IMR-90 (cell line): ENCODE data around the gene ACP1. TPM values are rescaled to one million over a fixed set of nuclear protein-coding genes. Genes with fewer than 3 reads are reported as not detected.
A peak's percentile ranks its signal among the peaks of the same experiment; 100 is the strongest.

Experiments
- ATAC-seq: fragments of 200-7000 bp; cut with Tn5 transposase; 2 replicates; pipeline ENCODE4 v1.9.1; 2020; ENCODE audit warnings: low read depth, mild to moderate bottlenecking, moderate library complexity
- BruUV-seq: library from RNA; stranded (reverse); fragments of 400-500 nt; replicated peaks from 2 replicates; lab custom pipeline; 2021; lab: Mats Ljungman, UMichigan
- CTCF ChIA-PET: fragments of 300-600 bp; formaldehyde crosslinking; extraction: SDS; loops from one replicate; lab custom pipeline; 2021; ENCODE audit warnings: antibody characterized with exemption; lab: Yijun Ruan, JAX
- POLR2A ChIA-PET: fragments of 300-600 bp; sonication (Branson Sonifier 250); formaldehyde crosslinking; loops from one replicate; lab custom pipeline; 2022; ENCODE audit warnings: antibody characterized with exemption; ENCODE audit not compliant: unreplicated experiment; lab: Charles Lee
- DNase-seq: peaks from one replicate; pipeline ENCODE4 v3.0.0; 2013
- H2AFZ ChIP-seq: replicated peaks from 2 replicates; pipeline ENCODE3; 2013; ENCODE audit warnings: low read length, mild to moderate bottlenecking; ENCODE audit not compliant: poor library complexity
- H2AK5ac ChIP-seq: 2 replicates; pipeline ENCODE4 v1.6.1; 2013; ENCODE audit warnings: low read depth, low read length, inconsistent platforms
- H2AK9ac ChIP-seq: replicated peaks from 2 replicates; pipeline ENCODE3; 2013; ENCODE audit warnings: mild to moderate bottlenecking, low read depth, low read length, moderate library complexity; ENCODE audit not compliant: poor library complexity
- H2BK120ac ChIP-seq: 2 replicates; pipeline ENCODE4 v1.6.1; 2013; ENCODE audit warnings: low read depth, low read length, inconsistent platforms
- H2BK15ac ChIP-seq: 3 replicates; pipeline ENCODE4 v1.6.1; 2013; ENCODE audit warnings: low read depth, low read length, inconsistent platforms
- H2BK20ac ChIP-seq: 2 replicates; pipeline ENCODE4 v1.6.1; 2013; ENCODE audit warnings: low read depth, mild to moderate bottlenecking, inconsistent platforms, low read length, moderate library complexity
- H2BK5ac ChIP-seq: 2 replicates; pipeline ENCODE4 v1.6.1; 2013; ENCODE audit warnings: mild to moderate bottlenecking, low read depth, low read length, inconsistent platforms; ENCODE audit not compliant: poor library complexity, severe bottlenecking
- H3K14ac ChIP-seq: replicated peaks from 2 replicates; pipeline ENCODE4 v1.6.1; 2013; ENCODE audit warnings: low read depth, low read length, inconsistent platforms
- H3K18ac ChIP-seq: 2 replicates; pipeline ENCODE4 v1.6.1; 2013; ENCODE audit warnings: low read depth, low read length, control low read depth
- H3K23ac ChIP-seq: 2 replicates; pipeline ENCODE4 v1.6.1; 2013; ENCODE audit warnings: low read depth, low read length, inconsistent platforms
- H3K27ac ChIP-seq: 2 replicates; pipeline ENCODE4 v1.5.1; 2013; ENCODE audit warnings: mild to moderate bottlenecking, control low read depth, low read length; ENCODE audit not compliant: insufficient read depth
- H3K27me3 ChIP-seq: 2 replicates; pipeline ENCODE4 v1.6.1; 2013; ENCODE audit warnings: low read length; ENCODE audit not compliant: control insufficient read depth, insufficient read depth
- H3K36me3 ChIP-seq: 2 replicates; pipeline ENCODE4 v1.6.1; 2013; ENCODE audit warnings: low read length, mixed read lengths; ENCODE audit not compliant: control insufficient read depth, insufficient read depth
- H3K4ac ChIP-seq: 2 replicates; pipeline ENCODE4 v1.6.1; 2013; ENCODE audit warnings: low read depth, low read length, inconsistent platforms
- H3K4me1 ChIP-seq: 2 replicates; pipeline ENCODE4 v1.6.1; 2013; ENCODE audit warnings: low read length, mixed read lengths; ENCODE audit not compliant: control insufficient read depth, insufficient read depth
- H3K4me2 ChIP-seq: 2 replicates; pipeline ENCODE4 v1.6.1; 2013; ENCODE audit warnings: low read depth, mild to moderate bottlenecking, control low read depth, low read length, moderate library complexity
- H3K4me3 ChIP-seq: 2 replicates; pipeline ENCODE4 v1.5.1; 2013; ENCODE audit warnings: low read depth, mild to moderate bottlenecking, control low read depth, low read length, moderate library complexity; ENCODE audit not compliant: insufficient read depth
- H3K56ac ChIP-seq: 2 replicates; pipeline ENCODE4 v1.6.1; 2013; ENCODE audit warnings: low read length, inconsistent platforms; ENCODE audit not compliant: insufficient read depth; ENCODE audit errors: extremely low read depth
- H3K79me1 ChIP-seq, 2 experiments: 2 replicates each; pipeline ENCODE4 v1.6.1; 2013; ENCODE audit warnings: low read length in 2 of 2, inconsistent platforms in 1 of 2, low read depth in 1 of 2
- H3K9ac ChIP-seq: 2 replicates; pipeline ENCODE4 v1.6.1; 2013; ENCODE audit warnings: low read depth, low read length, control low read depth
- H3K9me1 ChIP-seq: 2 replicates; pipeline ENCODE4 v1.6.1; 2013; ENCODE audit warnings: low read length, inconsistent platforms; ENCODE audit not compliant: insufficient read depth
- H3K9me3 ChIP-seq: 2 replicates; pipeline ENCODE4 v1.6.1; 2013; ENCODE audit warnings: low read length; ENCODE audit not compliant: control insufficient read depth, insufficient read depth
- H4K20me1 ChIP-seq: 2 replicates; pipeline ENCODE4 v1.6.1; 2013; ENCODE audit warnings: low read length, inconsistent platforms; ENCODE audit not compliant: insufficient read depth
- H4K5ac ChIP-seq: 2 replicates; pipeline ENCODE4 v1.6.1; 2013; ENCODE audit warnings: mild to moderate bottlenecking, low read depth, low read length, control low read depth
- H4K8ac ChIP-seq, 2 experiments: 2 replicates each; pipeline ENCODE4 v1.6.1; 2013; ENCODE audit warnings: low read depth in 2 of 2, low read length in 2 of 2, control low read depth in 1 of 2, inconsistent platforms in 1 of 2
- H4K91ac ChIP-seq: 2 replicates; pipeline ENCODE4 v1.6.1; 2013; ENCODE audit warnings: low read depth, low read length, inconsistent platforms; ENCODE audit not compliant: insufficient read depth
- BHLHE40 ChIP-seq: fragments of 150-350 bp; IDR thresholded peaks from 2 replicates; pipeline ENCODE4 v1.6.1; 2016; ENCODE audit warnings: mild to moderate bottlenecking, low read depth, low read length
- CHD1 ChIP-seq: IDR thresholded peaks from 2 replicates; pipeline ENCODE4 v1.6.1; 2012; ENCODE audit warnings: low read depth, low read length, improper control_type of control experiment
- FOS ChIP-seq: fragments of 150-350 bp; IDR thresholded peaks from 2 replicates; pipeline ENCODE4 v1.6.1; 2016; ENCODE audit warnings: low read depth, low read length
- POLR2A ChIP-seq: IDR thresholded peaks from 2 replicates; pipeline ENCODE4 v1.6.1; 2012; ENCODE audit warnings: mild to moderate bottlenecking, low read depth, low read length
- RAD21 ChIP-seq: IDR thresholded peaks from 2 replicates; pipeline ENCODE4 v1.6.1; 2012; ENCODE audit warnings: low read length, improper control_type of control experiment
- SMC3 ChIP-seq: fragments of 150-350 bp; IDR thresholded peaks from 2 replicates; pipeline ENCODE4 v1.6.1; 2016; ENCODE audit warnings: low read depth, mild to moderate bottlenecking, antibody characterized with exemption, low read length, moderate library complexity
- WGBS, 2 experiments: methylation state at CpG; one replicate each; pipeline versions ENCODE4 v1.1.5 to v1.1.7; 2013; ENCODE audit warnings: missing lambda C conversion rate in 2 of 2; ENCODE audit not compliant: insufficient read length in 1 of 2; ENCODE audit errors: extremely low coverage in 2 of 2; 5-methylcytosine and 5-hydroxymethylcytosine counted together
- dilution Hi-C: fragments of 300-500 bp; cut with HindIII; formaldehyde crosslinking; loops from one replicate; pipeline ENCODE4 v1.14.3; 2018; ENCODE audit warnings: low sequenced_read_pairs; ENCODE audit not compliant: unreplicated experiment
- in situ Hi-C: fragments of 300-500 bp; cut with MboI; formaldehyde crosslinking; loops from 3 replicates; pipeline ENCODE4 v1.14.3; 2019; ENCODE audit warnings: low sequenced_read_pairs, inconsistent platforms, mixed read lengths
- intact Hi-C: fragments of 100-400 bp; cut with micrococcal nuclease; formaldehyde crosslinking; loops from 2 replicates; pipeline ENCODE4 v1.10.0; 2022
- polyA plus RNA-seq, 3 experiments: library from polyadenylated mRNA; depleted of rRNA; stranded (reverse); fragments of >200 nt; gene quantifications; 2 replicates each; pipeline ENCODE4 v1.2.3, GENCODE V29; 2012; ENCODE audit warnings: low replicate concordance in 1 of 3
- total RNA-seq: library from RNA; depleted of rRNA; stranded (reverse); fragments of >200 nt; gene quantifications from 2 replicates; pipeline ENCODE4 v1.2.3, GENCODE V29; 2012
- TF ChIP-seq, protein P1 (sequence below): conservative IDR thresholded peaks from 2 replicates; pipeline ENCODE4 v1.5.1; 2012; ENCODE audit warnings: mild to moderate bottlenecking, low read depth, low read length, improper control_type of control experiment
- TF ChIP-seq, protein P2 (sequence below): fragments of 150-350 bp; IDR thresholded peaks from 2 replicates; pipeline ENCODE4 v1.6.1; 2017; ENCODE audit warnings: mild to moderate bottlenecking, antibody characterized with exemption, low read length, low read depth

Gene ACP1
- total and polyA plus RNA-seq, 2 of the 4 experiments (the other 2 are of a cell fraction) = 85.7 to 104 TPM

DNA sequence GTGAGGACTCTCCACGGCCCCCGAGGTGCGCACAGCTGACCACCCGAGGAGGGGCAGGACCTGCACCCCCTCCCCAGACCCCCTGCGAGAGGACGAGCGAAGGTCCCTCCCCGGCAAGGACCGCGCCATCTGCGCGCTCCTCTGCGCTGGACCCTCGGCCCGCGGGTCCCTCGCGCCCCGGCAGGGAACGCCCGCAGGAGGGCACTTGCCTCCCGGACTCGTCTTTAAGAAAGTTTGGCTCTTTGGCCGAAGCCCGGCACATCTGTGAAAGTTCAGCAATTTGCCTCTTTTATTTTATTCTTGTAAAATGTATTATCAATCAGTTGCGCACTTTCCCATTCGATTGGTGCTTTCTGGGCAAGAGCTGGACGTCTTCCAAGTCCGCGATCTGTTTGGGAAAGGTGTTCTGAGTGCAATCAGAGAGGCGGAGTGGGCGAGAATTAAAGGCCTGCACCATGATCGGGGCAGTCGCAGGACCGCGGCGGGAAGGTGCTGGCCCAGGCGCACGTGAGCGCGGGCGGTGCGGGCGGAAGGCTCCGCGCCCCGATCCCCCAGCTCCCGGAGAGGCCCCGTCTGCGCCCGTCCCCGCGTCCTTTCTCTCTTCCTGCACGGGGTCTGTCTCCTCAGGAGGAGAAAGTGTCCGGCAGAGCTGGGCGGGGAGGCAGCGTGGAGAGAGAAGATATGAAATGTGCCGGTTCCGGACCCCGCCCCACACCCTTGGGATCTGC, 24.8 kb downstream of the ACP1 start:
- Histone ChIP-seq H4K20me1 (no peaks in the 10 kb centered on the region), H3K4me2 (peak overlapping the region; percentile 88), H3K79me1 (no peaks in the 10 kb centered on the region), H3K56ac (no peak overlapping the region), H3K14ac (no peak overlapping the region), H4K91ac (no peak overlapping the region), H3K18ac (no peak overlapping the region), H2AK9ac (no peak overlapping the region), H3K9me1 (0 out of 2 replicates have a peak, but pooled peaks cover 3% of the 10 kb centered on the region), H4K5ac (no peak overlapping the region), H3K9ac (no peak overlapping the region), H2BK20ac (no peak overlapping the region), H2BK5ac (no peak overlapping the region), H3K4me1 (peaks cover 11% of the 10 kb centered on the region), H2AFZ (peak overlapping the region; percentile 89), H4K8ac (no peak overlapping the region), H3K4ac (no peak overlapping the region), H2AK5ac (no peak overlapping the region), H3K4me3 (peak overlapping the region; percentile 50), H3K36me3 (no peaks in the 10 kb centered on the region), H3K27me3 (peaks cover 24% of the 10 kb centered on the region), H3K9me3 (no peaks in the 10 kb centered on the region), H2BK120ac (no peak overlapping the region), H3K23ac (no peak overlapping the region), H2BK15ac (no peak overlapping the region), H3K27ac (no peak overlapping the region)
- no TSS peak for BruUV-seq
- POLR2A ChIA-PET = no interaction called here
- dilution Hi-C loops (no loop called here), intact Hi-C loops (loop anchor here (1.0 to 5.0 kb wide), 4 partner anchors 25 to 1258 kb away; partner anchors contain the start of genes ACP1 and SH3YL1), in situ Hi-C loops (no loop called here)
- CTCF ChIA-PET = interaction anchor here (1.0 to 2.4 kb wide), 4 partner anchors 43 to 273 kb away, joined by 3 to 9 read pairs (median 4); no protein-coding TSS in a partner anchor
- ATAC-seq (peak; percentile 41), DNase-seq (peak; percentile 11)
- WGBS, 2 experiments = 0% methylated on average over 10 of the region's 60 CpGs; no CpG with 5 or more reads in 1 of the 2 experiments
- TF ChIP-seq CHD1 (no peak), RAD21 (no peak), POLR2A (no peak), FOS (no peak), SMC3 (no peak), BHLHE40 (peak; percentile 74)
- TF ChIP-seq, protein P1, sequence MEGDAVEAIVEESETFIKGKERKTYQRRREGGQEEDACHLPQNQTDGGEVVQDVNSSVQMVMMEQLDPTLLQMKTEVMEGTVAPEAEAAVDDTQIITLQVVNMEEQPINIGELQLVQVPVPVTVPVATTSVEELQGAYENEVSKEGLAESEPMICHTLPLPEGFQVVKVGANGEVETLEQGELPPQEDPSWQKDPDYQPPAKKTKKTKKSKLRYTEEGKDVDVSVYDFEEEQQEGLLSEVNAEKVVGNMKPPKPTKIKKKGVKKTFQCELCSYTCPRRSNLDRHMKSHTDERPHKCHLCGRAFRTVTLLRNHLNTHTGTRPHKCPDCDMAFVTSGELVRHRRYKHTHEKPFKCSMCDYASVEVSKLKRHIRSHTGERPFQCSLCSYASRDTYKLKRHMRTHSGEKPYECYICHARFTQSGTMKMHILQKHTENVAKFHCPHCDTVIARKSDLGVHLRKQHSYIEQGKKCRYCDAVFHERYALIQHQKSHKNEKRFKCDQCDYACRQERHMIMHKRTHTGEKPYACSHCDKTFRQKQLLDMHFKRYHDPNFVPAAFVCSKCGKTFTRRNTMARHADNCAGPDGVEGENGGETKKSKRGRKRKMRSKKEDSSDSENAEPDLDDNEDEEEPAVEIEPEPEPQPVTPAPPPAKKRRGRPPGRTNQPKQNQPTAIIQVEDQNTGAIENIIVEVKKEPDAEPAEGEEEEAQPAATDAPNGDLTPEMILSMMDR = no peak
- TF ChIP-seq, protein P2, sequence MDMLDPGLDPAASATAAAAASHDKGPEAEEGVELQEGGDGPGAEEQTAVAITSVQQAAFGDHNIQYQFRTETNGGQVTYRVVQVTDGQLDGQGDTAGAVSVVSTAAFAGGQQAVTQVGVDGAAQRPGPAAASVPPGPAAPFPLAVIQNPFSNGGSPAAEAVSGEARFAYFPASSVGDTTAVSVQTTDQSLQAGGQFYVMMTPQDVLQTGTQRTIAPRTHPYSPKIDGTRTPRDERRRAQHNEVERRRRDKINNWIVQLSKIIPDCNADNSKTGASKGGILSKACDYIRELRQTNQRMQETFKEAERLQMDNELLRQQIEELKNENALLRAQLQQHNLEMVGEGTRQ = no peak
